ENCODE results near the gene CSRNP3.
"Not testable (repeated sequence)": the region's sequence is repeated elsewhere in the genome, so short reads cannot be mapped to it uniquely, and the experiment has no call there.

Gene CSRNP3

GRCh38 chr2:165549619-165550018, 80.1 kb downstream of the CSRNP3 start:
- DNase-seq: no peak

- no peak for DNase-seq
Observed at GRCh38 chr2:165558832-165559231, 89.3 kb downstream of the CSRNP3 start.

GRCh38 chr2:165560377-165560988, 91.0 kb downstream of the CSRNP3 start:
- DNase-seq: no peak

- DNase-seq: no peak
Observed at GRCh38 chr2:165561516-165561915, 92.0 kb downstream of the CSRNP3 start.

GRCh38 chr2:165562233-165562632, 92.7 kb downstream of the CSRNP3 start:
- no peak for DNase-seq

- DNase-seq: no peak
Observed at GRCh38 chr2:165563468-165564225, 94.1 kb downstream of the CSRNP3 start.

- DNase-seq: no peak
Observed at GRCh38 chr2:165566008-165566407, 96.5 kb downstream of the CSRNP3 start.

- DNase-seq: no peak
Observed at GRCh38 chr2:165567273-165567672, 97.8 kb downstream of the CSRNP3 start.

- DNase-seq: no peak
Observed at GRCh38 chr2:165568361-165568760, 98.9 kb downstream of the CSRNP3 start.

- DNase-seq: no peak
Observed at GRCh38 chr2:165571477-165571876, 102.0 kb downstream of the CSRNP3 start.

GRCh38 chr2:165572151-165572550, 102.7 kb downstream of the CSRNP3 start:
- no peak for DNase-seq

- no peak for DNase-seq
Observed at GRCh38 chr2:165573534-165574461, 104.3 kb downstream of the CSRNP3 start.

- DNase-seq: no peak
Observed at GRCh38 chr2:165575044-165575615, 105.6 kb downstream of the CSRNP3 start.

GRCh38 chr2:165576409-165577154, 107.1 kb downstream of the CSRNP3 start:
- no peak for DNase-seq

- DNase-seq: no peak
Observed at GRCh38 chr2:165582409-165582808, 112.9 kb downstream of the CSRNP3 start.

- no peak for DNase-seq
Observed at GRCh38 chr2:165582863-165583506, 113.5 kb downstream of the CSRNP3 start.

- DNase-seq: no peak
Observed at GRCh38 chr2:165584126-165584654, 114.7 kb downstream of the CSRNP3 start.

- DNase-seq: no peak
Observed at GRCh38 chr2:165586019-165586418, 116.5 kb downstream of the CSRNP3 start.

GRCh38 chr2:165587335-165587938, 117.9 kb downstream of the CSRNP3 start:
- no peak for DNase-seq

GRCh38 chr2:165590999-165591398, 121.5 kb downstream of the CSRNP3 start:
- DNase-seq: not testable (repeated sequence)

GRCh38 chr2:165593081-165593480, 123.6 kb downstream of the CSRNP3 start:
- no peak for DNase-seq
